ENCODE data around the gene PRPF4.

Gene PRPF4

GRCh38 chr9:113281356-113281755, 5.9 kb downstream of the PRPF4 start:
- no peaks in the 10 kb centered on the region for H3K9me2 ChIP-seq (replicated peaks; ENCODE audit: low read depth, low read length)

GRCh38 chr9:113289091-113289490, 13.6 kb downstream of the PRPF4 start:
- Histone ChIP-seq H3K4me1 (ENCODE audit: insufficient read depth, low read length, poor library complexity, severe bottlenecking) (no peaks in the 10 kb centered on the region), H4K20me1 (ENCODE audit: insufficient read depth, low read length, poor library complexity, severe bottlenecking) (no peaks in the 10 kb centered on the region), H3K27me3 (ENCODE audit: insufficient read depth, low read length, poor library complexity, severe bottlenecking) (no peaks in the 10 kb centered on the region), H3F3A (ENCODE audit: low read depth) (no peaks in the 10 kb centered on the region; the same call in 1 of the 2 replicates), H3K4me2 (ENCODE audit: low read depth, low read length, poor library complexity, severe bottlenecking) (no peak overlapping the region), H3K9me3 (ENCODE audit: insufficient read depth, low read depth, low read length) (no peaks in the 10 kb centered on the region), H3K36me3 (ENCODE audit: insufficient read depth, low read length) (peaks cover 92% of the 10 kb centered on the region; the same call in 1 of the 2 replicates), H3K4me3 (ENCODE audit: low read length, poor library complexity, severe bottlenecking) (no peak overlapping the region), H3K9me2 (replicated peaks; ENCODE audit: low read depth, low read length) (no peaks in the 10 kb centered on the region), H3K79me2 (ENCODE audit: insufficient read depth, low read length) (no peaks in the 10 kb centered on the region), H2AFZ (ENCODE audit: low read length) (no peak overlapping the region), H3K9ac (ENCODE audit: low read depth, low read length, poor library complexity, severe bottlenecking) (no peak overlapping the region)
- TF ChIP-seq CTCF (conservative IDR thresholded peaks at IDR 0.05; ENCODE audit: low read length), result no peak

More at GRCh38 chr9:113281356-113281755, 5.9 kb downstream of the PRPF4 start:
- Histone ChIP-seq H3K9ac (ENCODE audit: low read depth, low read length, poor library complexity, severe bottlenecking) (no peak overlapping the region), H2AFZ (ENCODE audit: low read length) (no peak overlapping the region), H3K4me2 (ENCODE audit: low read depth, low read length, poor library complexity, severe bottlenecking) (no peak overlapping the region), H3F3A (ENCODE audit: low read depth) (no peaks in the 10 kb centered on the region), H3K9me3 (ENCODE audit: insufficient read depth, low read depth, low read length) (no peaks in the 10 kb centered on the region), H4K20me1 (ENCODE audit: insufficient read depth, low read length, poor library complexity, severe bottlenecking) (peaks cover 28% of the 10 kb centered on the region), H3K36me3 (ENCODE audit: insufficient read depth, low read length) (peaks cover 58% of the 10 kb centered on the region), H3K4me1 (ENCODE audit: insufficient read depth, low read length, poor library complexity, severe bottlenecking) (peaks cover 13% of the 10 kb centered on the region), H3K27me3 (ENCODE audit: insufficient read depth, low read length, poor library complexity, severe bottlenecking) (no peaks in the 10 kb centered on the region), H3K4me3 (ENCODE audit: low read length, poor library complexity, severe bottlenecking) (no peak overlapping the region), H3K79me2 (ENCODE audit: insufficient read depth, low read length) (peaks cover 39% of the 10 kb centered on the region)
- TF ChIP-seq CTCF (conservative IDR thresholded peaks at IDR 0.05; ENCODE audit: low read length) (no peak), EZH2phosphoT487 (IDR thresholded peaks at IDR 0.05; ENCODE audit: borderline replicate concordance) (no peak)

GRCh38 chr9:113290052-113290607, 14.7 kb downstream of the PRPF4 start:
- no peak overlapping the region for H3K4me2 ChIP-seq (ENCODE audit: low read depth, low read length, poor library complexity, severe bottlenecking)
- no peaks in the 10 kb centered on the region for H4K20me1 ChIP-seq (ENCODE audit: insufficient read depth, low read length, poor library complexity, severe bottlenecking)
- H3K27me3 ChIP-seq (ENCODE audit: insufficient read depth, low read length, poor library complexity, severe bottlenecking), result no peaks in the 10 kb centered on the region
- H3K4me1 ChIP-seq (ENCODE audit: insufficient read depth, low read length, poor library complexity, severe bottlenecking), result no peaks in the 10 kb centered on the region
- H3K9me3 ChIP-seq (ENCODE audit: insufficient read depth, low read depth, low read length), result no peaks in the 10 kb centered on the region
- H3K36me3 ChIP-seq (ENCODE audit: insufficient read depth, low read length), result peaks cover 83% of the 10 kb centered on the region; the same call in 1 of the 2 replicates
- no peaks in the 10 kb centered on the region; the same call in 1 of the 2 replicates for H3F3A ChIP-seq (ENCODE audit: low read depth)
- H3K9ac ChIP-seq (ENCODE audit: low read depth, low read length, poor library complexity, severe bottlenecking), result no peak overlapping the region
- no peak overlapping the region for H3K4me3 ChIP-seq (ENCODE audit: low read length, poor library complexity, severe bottlenecking)
- H3K79me2 ChIP-seq (ENCODE audit: insufficient read depth, low read length), result no peaks in the 10 kb centered on the region
- no peaks in the 10 kb centered on the region for H3K9me2 ChIP-seq (replicated peaks; ENCODE audit: low read depth, low read length)
- no peak for TF ChIP-seq EZH2phosphoT487 (IDR thresholded peaks at IDR 0.05; ENCODE audit: borderline replicate concordance)
- no peak for TF ChIP-seq CTCF (conservative IDR thresholded peaks at IDR 0.05; ENCODE audit: low read length)
- H2AFZ ChIP-seq (ENCODE audit: low read length), result no peak overlapping the region
